ENCODE measurements around the gene SDR42E1.

GRCh38 chr16:82006036-82006435, 5.2 kb downstream of the SDR42E1 start:
- TF ChIP-seq TAF1 (conservative IDR thresholded peaks at IDR 0.05) (no peak), NR2F2 (IDR thresholded peaks at IDR 0.05) (no peak), REST (IDR thresholded peaks at IDR 0.05) (no peak), SP1 (IDR thresholded peaks at IDR 0.05) (no peak), CTCF (IDR thresholded peaks at IDR 0.05; ENCODE audit: low read depth, low read length, missing input control) (no peak)
